H9 (cell line): ENCODE data around the gene SLC25A42. TPM values are rescaled to one million over a fixed set of nuclear protein-coding genes. Genes with fewer than 3 reads are reported as not detected.

Experiments
- DNase-seq: peaks from one replicate; pipeline ENCODE4 v3.0.0-alpha.2; 2017
- H2AFZ ChIP-seq: one replicate; pipeline ENCODE4 v1.6.1; 2013; ENCODE audit warnings: mild to moderate bottlenecking, low read length, control low read depth, moderate library complexity
- H2AK5ac ChIP-seq: 2 replicates; pipeline ENCODE4 v1.6.1; 2013; ENCODE audit warnings: low read length, control low read depth, mixed read lengths; ENCODE audit not compliant: insufficient read length
- H2BK120ac ChIP-seq: one replicate; pipeline ENCODE4 v1.6.1; 2013; ENCODE audit warnings: low read depth, mild to moderate bottlenecking, low read length, control low read depth, inconsistent platforms; ENCODE audit not compliant: poor library complexity, severe bottlenecking
- H2BK12ac ChIP-seq: 2 replicates; pipeline ENCODE4 v1.6.1; 2013; ENCODE audit warnings: low read length, control low read depth, mixed read lengths, low read depth; ENCODE audit not compliant: insufficient read length
- H2BK15ac ChIP-seq: 2 replicates; pipeline ENCODE4 v1.6.1; 2013; ENCODE audit warnings: low read depth, low read length, control low read depth
- H2BK20ac ChIP-seq: one replicate; pipeline ENCODE4 v1.6.1; 2013; ENCODE audit warnings: low read depth, mild to moderate bottlenecking, low read length, control low read depth, inconsistent platforms; ENCODE audit not compliant: poor library complexity, severe bottlenecking
- H2BK5ac ChIP-seq: 2 replicates; pipeline ENCODE4 v1.6.1; 2013; ENCODE audit warnings: low read length, control low read depth, mixed read lengths; ENCODE audit not compliant: insufficient read length
- H3K14ac ChIP-seq: 2 replicates; pipeline ENCODE4 v1.6.1; 2013; ENCODE audit warnings: low read length, control low read depth; ENCODE audit not compliant: insufficient read depth
- H3K18ac ChIP-seq: 2 replicates; pipeline ENCODE4 v1.6.1; 2013; ENCODE audit warnings: low read depth, mild to moderate bottlenecking, mixed read lengths, low read length, control low read depth; ENCODE audit not compliant: insufficient read length
- H3K23ac ChIP-seq: 2 replicates; pipeline ENCODE4 v1.6.1; 2013; ENCODE audit warnings: low read length, control low read depth, mixed read lengths, low read depth; ENCODE audit not compliant: insufficient read length
- H3K23me2 ChIP-seq: 2 replicates; pipeline ENCODE4 v1.6.1; 2013; ENCODE audit warnings: low read depth, mild to moderate bottlenecking, mixed read lengths, low read length, control low read depth; ENCODE audit not compliant: insufficient read length, poor library complexity, severe bottlenecking
- H3K27ac ChIP-seq: 2 replicates; pipeline ENCODE4 v1.5.1; 2013; ENCODE audit warnings: low read length, control low read depth, mixed read lengths, low read depth; ENCODE audit not compliant: insufficient read length
- H3K27me3 ChIP-seq: 2 replicates; pipeline ENCODE4 v1.6.1; 2013; ENCODE audit warnings: low read length, control low read depth, inconsistent platforms; ENCODE audit not compliant: insufficient read depth
- H3K4ac ChIP-seq: 2 replicates; pipeline ENCODE4 v1.6.1; 2013; ENCODE audit warnings: low read depth, mild to moderate bottlenecking, control low read depth, inconsistent platforms, low read length, moderate library complexity
- H3K4me1 ChIP-seq: 2 replicates; pipeline ENCODE4 v1.6.1; 2013; ENCODE audit warnings: low read length, control low read depth, inconsistent platforms; ENCODE audit not compliant: insufficient read depth
- H3K4me2 ChIP-seq: 2 replicates; pipeline ENCODE4 v1.6.1; 2013; ENCODE audit warnings: low read length, control low read depth, mixed read lengths; ENCODE audit not compliant: insufficient read length, insufficient read depth
- H3K56ac ChIP-seq: 2 replicates; pipeline ENCODE4 v1.6.1; 2013; ENCODE audit warnings: low read depth, mild to moderate bottlenecking, mixed read lengths, low read length, control low read depth; ENCODE audit not compliant: insufficient read length
- H3K79me1 ChIP-seq: 2 replicates; pipeline ENCODE4 v1.6.1; 2013; ENCODE audit warnings: low read depth, mild to moderate bottlenecking, moderate library complexity, low read length, control low read depth, inconsistent platforms; ENCODE audit not compliant: insufficient read depth, poor library complexity, severe bottlenecking
- H3K79me2 ChIP-seq: 2 replicates; pipeline ENCODE4 v1.6.1; 2013; ENCODE audit warnings: low read length, control low read depth, inconsistent platforms; ENCODE audit not compliant: insufficient read depth
- H3K9ac ChIP-seq: 2 replicates; pipeline ENCODE4 v1.6.1; 2013; ENCODE audit warnings: low read length, control low read depth, mixed read lengths; ENCODE audit not compliant: insufficient read length; ENCODE audit errors: extremely low read depth
- H3K9me3 ChIP-seq: one replicate; pipeline ENCODE4 v1.6.1; 2013; ENCODE audit warnings: low read depth, low read length, inconsistent platforms; ENCODE audit not compliant: control insufficient read depth
- H3T11ph ChIP-seq: one replicate; pipeline ENCODE4 v1.6.1; 2013; ENCODE audit warnings: mild to moderate bottlenecking, low read length, control low read depth, inconsistent platforms
- H4K20me1 ChIP-seq: one replicate; pipeline ENCODE4 v1.6.1; 2013; ENCODE audit not compliant: control insufficient read depth, insufficient read length, insufficient read depth
- H4K5ac ChIP-seq: 2 replicates; pipeline ENCODE4 v1.6.1; 2013; ENCODE audit warnings: low read depth, mild to moderate bottlenecking, mixed read lengths, low read length, control low read depth; ENCODE audit not compliant: insufficient read length
- H4K8ac ChIP-seq: replicated peaks from 2 replicates; pipeline ENCODE4 v1.6.1; 2013; ENCODE audit warnings: low read length, control low read depth, mixed read lengths, low read depth; ENCODE audit not compliant: insufficient read length
- H4K91ac ChIP-seq: 2 replicates; pipeline ENCODE4 v1.6.1; 2013; ENCODE audit warnings: low read depth, mild to moderate bottlenecking, moderate library complexity, mixed read lengths, low read length, control low read depth; ENCODE audit not compliant: insufficient read length
- H3K27ac Mint-ChIP-seq, 3 experiments: 2 replicates in 2 of 3; 3 replicates in 1 of 3; pipeline ENCODE4 v1.8.0; 2020 to 2021; ENCODE audit warnings: mixed read lengths in 3 of 3, mild to moderate bottlenecking in 1 of 3, moderate library complexity in 1 of 3
- H3K27me3 Mint-ChIP-seq: 2 replicates; pipeline ENCODE4 v1.8.0; 2021; ENCODE audit warnings: low read depth, mild to moderate bottlenecking, moderate library complexity, mixed read lengths
- H3K36me3 Mint-ChIP-seq, 3 experiments: 2 replicates in 2 of 3; 3 replicates in 1 of 3; pipeline ENCODE4 v1.8.0; 2020 to 2021; ENCODE audit warnings: low read depth in 3 of 3, mixed read lengths in 3 of 3; ENCODE audit not compliant: insufficient read depth in 1 of 3
- H3K4me1 Mint-ChIP-seq, 2 experiments: 2 replicates each; pipeline ENCODE4 v1.8.0; 2020; ENCODE audit warnings: mixed read lengths in 2 of 2
- H3K4me3 Mint-ChIP-seq, 2 experiments: 2 replicates in 1 of 2; 3 replicates in 1 of 2; pipeline ENCODE4 v1.8.0; 2020 to 2021; ENCODE audit warnings: mild to moderate bottlenecking in 2 of 2, mixed read lengths in 2 of 2, moderate library complexity in 1 of 2
- H3K9me3 Mint-ChIP-seq, 2 experiments: 2 replicates in 1 of 2; 3 replicates in 1 of 2; pipeline ENCODE4 v1.8.0; 2020; ENCODE audit warnings: mild to moderate bottlenecking in 2 of 2, mixed read lengths in 2 of 2, moderate library complexity in 1 of 2
- CTCF ChIP-seq: fragments of 200-600 bp; sonication (generic); conservative IDR thresholded peaks from 3 replicates; pipeline ENCODE4 v1.8.0; 2021; ENCODE audit warnings: antibody characterized with exemption, mild to moderate bottlenecking
- WGBS: extraction: QIAGEN DNeasy Blood & Tissue Kit; methylation state at CpG from one replicate; pipeline ENCODE4 v1.1.7; 2013; ENCODE audit warnings: missing lambda C conversion rate, low lambda C conversion rate, mixed read lengths; ENCODE audit not compliant: insufficient read length; ENCODE audit errors: extremely low coverage; 5-methylcytosine and 5-hydroxymethylcytosine counted together
- total RNA-seq: library from RNA; stranded (reverse); gene quantifications from 2 replicates; pipeline ENCODE4 v1.2.1, GENCODE V29; 2021

The SLC25A42 gene
- total RNA-seq, 1 experiment from 2014 or later: 3.6 TPM

- H3K79me2 ChIP-seq: no peaks in the 10 kb centered on the region
- no peak overlapping the region for H3T11ph ChIP-seq
- no peaks in the 10 kb centered on the region for H3K23me2 ChIP-seq
- no peaks in the 10 kb centered on the region for H4K20me1 ChIP-seq
- no peak overlapping the region for H2BK15ac ChIP-seq
- H3K79me1 ChIP-seq: no peaks in the 10 kb centered on the region
- DNase-seq: no peak
- no peak overlapping the region for H2BK120ac ChIP-seq
- H3K56ac ChIP-seq: no peak overlapping the region
- H4K8ac ChIP-seq: no peak overlapping the region
- H2BK5ac ChIP-seq: no peak overlapping the region
- no peak overlapping the region for H2BK12ac ChIP-seq
- no peak overlapping the region for H3K9ac ChIP-seq
- H3K14ac ChIP-seq: no peak overlapping the region
- Mint-ChIP-seq H3K4me1 (no peaks in the 10 kb centered on the region; a peak in 1 of 4 replicates), H3K36me3 (no peaks in the 10 kb centered on the region), H3K9me3 (no peaks in the 10 kb centered on the region), H3K4me3 (no peak overlapping the region), H3K27me3 (peaks cover 31% of the 10 kb centered on the region), H3K27ac (no peak overlapping the region)
- H3K27me3 ChIP-seq: no peaks in the 10 kb centered on the region
- no peak overlapping the region for H3K27ac ChIP-seq
- H3K18ac ChIP-seq: no peak overlapping the region
- no peak overlapping the region for H4K5ac ChIP-seq
- H3K4ac ChIP-seq: no peak overlapping the region
- H3K23ac ChIP-seq: no peak overlapping the region
- no peaks in the 10 kb centered on the region for H3K4me1 ChIP-seq
- no peak overlapping the region for H4K91ac ChIP-seq
- no peaks in the 10 kb centered on the region for H3K9me3 ChIP-seq
- WGBS: no CpG with 5 or more reads among the region's 17 CpGs
- no peak overlapping the region for H3K4me2 ChIP-seq
- H2BK20ac ChIP-seq: no peak overlapping the region
- TF ChIP-seq CTCF: no peak
- no peak overlapping the region for H2AFZ ChIP-seq
- H2AK5ac ChIP-seq: no peak overlapping the region
Measured at GRCh38 chr19:19145281-19145680, 81.5 kb downstream of the SLC25A42 start.
